HEK293 (cell line): ENCODE measurements around the gene LY6G5C.
A peak's percentile ranks its signal among the peaks of the same experiment; 100 is the strongest.

Source experiments
- CTCF ChIA-PET: fragments of 350-600 bp; formaldehyde crosslinking; extraction: SDS; loops from one replicate; lab custom pipeline; 2021; ENCODE audit warnings: antibody characterized with exemption; lab: Yijun Ruan, JAX
- POLR2A ChIA-PET: fragments of 300-600 bp; formaldehyde crosslinking; extraction: SDS; loops from one replicate; lab custom pipeline; 2020; ENCODE audit warnings: antibody characterized with exemption, inconsistent platforms; lab: Yijun Ruan, JAX
- H3K27ac ChIP-seq: fragments of 200-500 bp; sonication (Bioruptor generic); 2 replicates; pipeline ENCODE4 v1.5.1; 2014; ENCODE audit warnings: low read depth, low read length, control low read depth, inconsistent platforms; ENCODE audit errors: extremely low read depth
- H3K36me3 ChIP-seq, 2 experiments: fragments of 200-500 bp in 1 of 2; sonication (Bioruptor generic) in 1 of 2; 1 replicate in 1 of 2; 2 replicates in 1 of 2; pipeline ENCODE4 v1.5.1; 2014 to 2017; ENCODE audit warnings: inconsistent platforms in 2 of 2, low read length in 2 of 2; ENCODE audit not compliant: control insufficient read depth in 2 of 2, insufficient read depth in 1 of 2
- H3K4me1 ChIP-seq: fragments of 200-500 bp; sonication (Bioruptor generic); 2 replicates; pipeline ENCODE4 v1.5.1; 2014; ENCODE audit warnings: mild to moderate bottlenecking, low read length, inconsistent platforms; ENCODE audit not compliant: control insufficient read depth, insufficient read depth
- H3K4me3 ChIP-seq: 2 replicates; pipeline ENCODE4 v1.5.1; 2011; ENCODE audit warnings: low read depth, mild to moderate bottlenecking, control low read depth, low read length, moderate library complexity
- H3K9me3 ChIP-seq: fragments of 200-500 bp; sonication (Bioruptor generic); 2 replicates; pipeline ENCODE4 v1.5.1; 2014; ENCODE audit warnings: low read depth, low read length, inconsistent platforms; ENCODE audit not compliant: control insufficient read depth, insufficient read depth
- ATF2 ChIP-seq: fragments of 450-650 bp; formaldehyde crosslinking; IDR thresholded peaks from 2 replicates; pipeline ENCODE4 v1.5.1; 2016; ENCODE audit warnings: missing biosample characterization, missing genetic modification characterization, low read depth
- CTCF ChIP-seq: fragments of 450-650 bp; formaldehyde crosslinking; IDR thresholded peaks from 2 replicates; pipeline ENCODE4 v1.5.1; 2016; ENCODE audit warnings: missing biosample characterization, missing genetic modification characterization
- GFI1B ChIP-seq: fragments of 450-650 bp; formaldehyde crosslinking; IDR thresholded peaks from 2 replicates; pipeline ENCODE4 v1.5.1; 2016; ENCODE audit warnings: missing biosample characterization, missing genetic modification characterization
- IKZF3 ChIP-seq: fragments of 450-650 bp; IDR thresholded peaks from 2 replicates; pipeline ENCODE4 v1.5.0; 2018; ENCODE audit warnings: missing biosample characterization, mild to moderate bottlenecking, missing genetic modification characterization, moderate library complexity
- KLF7 ChIP-seq: fragments of 450-650 bp; formaldehyde crosslinking; IDR thresholded peaks from 2 replicates; pipeline ENCODE4 v1.5.1; 2016; ENCODE audit warnings: missing biosample characterization, missing genetic modification characterization, borderline replicate concordance
- OSR2 ChIP-seq: fragments of 450-650 bp; formaldehyde crosslinking; IDR thresholded peaks from 2 replicates; pipeline ENCODE4 v1.5.1; 2016; ENCODE audit warnings: missing biosample characterization, missing genetic modification characterization
- REST ChIP-seq: fragments of 450-650 bp; formaldehyde crosslinking; IDR thresholded peaks from 2 replicates; pipeline ENCODE4 v1.5.1; 2016; ENCODE audit warnings: missing biosample characterization, missing genetic modification characterization
- ZBTB7A ChIP-seq: fragments of 450-650 bp; formaldehyde crosslinking; IDR thresholded peaks from 2 replicates; pipeline ENCODE4 v1.5.1; 2016; ENCODE audit warnings: low read depth, missing biosample characterization, missing genetic modification characterization
- ZBTB8A ChIP-seq: fragments of 450-650 bp; formaldehyde crosslinking; IDR thresholded peaks from 2 replicates; pipeline ENCODE4 v1.5.1; 2016; ENCODE audit warnings: missing biosample characterization, missing genetic modification characterization
- ZNF157 ChIP-seq: fragments of 450-650 bp; formaldehyde crosslinking; IDR thresholded peaks from 2 replicates; pipeline ENCODE4 v1.5.1; 2016; ENCODE audit warnings: missing biosample characterization, missing genetic modification characterization
- ZNF24 ChIP-seq: fragments of 450-650 bp; formaldehyde crosslinking; IDR thresholded peaks from 2 replicates; pipeline ENCODE4 v1.5.1; 2016; ENCODE audit warnings: missing biosample characterization, missing genetic modification characterization
- ZNF311 ChIP-seq: fragments of 450-650 bp; formaldehyde crosslinking; IDR thresholded peaks from 2 replicates; pipeline ENCODE4 v1.5.1; 2017; ENCODE audit warnings: missing biosample characterization, missing genetic modification characterization, borderline replicate concordance
- ZNF488 ChIP-seq: fragments of 450-650 bp; formaldehyde crosslinking; IDR thresholded peaks from 2 replicates; pipeline ENCODE4 v1.5.1; 2016; ENCODE audit warnings: missing biosample characterization, missing genetic modification characterization
- ZNF558 ChIP-seq: fragments of 450-650 bp; formaldehyde crosslinking; IDR thresholded peaks from 2 replicates; pipeline ENCODE4 v1.5.1; 2016; ENCODE audit warnings: missing biosample characterization, missing genetic modification characterization
- ZNF560 ChIP-seq: fragments of 450-650 bp; formaldehyde crosslinking; IDR thresholded peaks from 2 replicates; pipeline ENCODE4 v1.5.1; 2017; ENCODE audit warnings: missing biosample characterization, missing genetic modification characterization, borderline replicate concordance
- ZNF610 ChIP-seq: fragments of 450-650 bp; formaldehyde crosslinking; IDR thresholded peaks from 2 replicates; pipeline ENCODE4 v1.5.1; 2016; ENCODE audit warnings: missing biosample characterization, missing genetic modification characterization, borderline replicate concordance
- ZNF623 ChIP-seq: fragments of 450-650 bp; formaldehyde crosslinking; IDR thresholded peaks from 2 replicates; pipeline ENCODE4 v1.5.1; 2016; ENCODE audit warnings: missing biosample characterization, missing genetic modification characterization
- ZNF624 ChIP-seq: fragments of 450-650 bp; formaldehyde crosslinking; IDR thresholded peaks from 2 replicates; pipeline ENCODE4 v1.5.1; 2017; ENCODE audit warnings: missing biosample characterization, missing genetic modification characterization
- ZNF626 ChIP-seq: fragments of 450-650 bp; sonication (Bioruptor Pico); formaldehyde crosslinking; IDR thresholded peaks from 2 replicates; pipeline ENCODE4 v1.5.1; 2018; ENCODE audit warnings: missing biosample characterization, missing genetic modification characterization, inconsistent platforms
- ZNF785 ChIP-seq: fragments of 450-650 bp; formaldehyde crosslinking; IDR thresholded peaks from 2 replicates; pipeline ENCODE4 v1.5.1; 2016; ENCODE audit warnings: missing biosample characterization, missing genetic modification characterization
- ZNF792 ChIP-seq: fragments of 450-650 bp; formaldehyde crosslinking; IDR thresholded peaks from 2 replicates; pipeline ENCODE4 v1.5.1; 2016; ENCODE audit warnings: missing biosample characterization, missing genetic modification characterization
- ZSCAN18 ChIP-seq: fragments of 450-650 bp; formaldehyde crosslinking; IDR thresholded peaks from 2 replicates; pipeline ENCODE4 v1.5.1; 2016; ENCODE audit warnings: missing biosample characterization, missing genetic modification characterization
- ZSCAN4 ChIP-seq: fragments of 450-650 bp; formaldehyde crosslinking; IDR thresholded peaks from 2 replicates; pipeline ENCODE4 v1.5.1; 2017; ENCODE audit warnings: missing biosample characterization, missing genetic modification characterization

Gene LY6G5C

GRCh38 chr6:31661262-31662123, 19.4 kb downstream of the LY6G5C start (continued):
- TF ChIP-seq ZNF24 (tag by site-specific recombination): no peak
- no peak for TF ChIP-seq ZNF560 (tag by site-specific recombination)
- no peak for TF ChIP-seq IKZF3 (tag by site-specific recombination)
- TF ChIP-seq OSR2 (tag by site-specific recombination): 0 out of 2 replicates have a peak, but pooled peaks have one; percentile 20

- CTCF ChIA-PET: interaction anchor here (0.5 to 1.5 kb wide), 10 partner anchors 9 to 595 kb away, joined by 3 to 16 read pairs (median 4); partner anchors contain the start of gene BAG6
- TF ChIP-seq ZBTB7A (tag by site-specific recombination): no peak
- TF ChIP-seq ZNF785: no peak
- no peak for TF ChIP-seq CTCF (tag by site-specific recombination)
- TF ChIP-seq GFI1B (tag by site-specific recombination): no peak
- no peak for TF ChIP-seq ATF2 (tag by site-specific recombination)
- TF ChIP-seq REST (tag by site-specific recombination): 0 out of 2 replicates have a peak, but pooled peaks have one; percentile 31
- peak; percentile 84 for TF ChIP-seq ZBTB8A (tag by site-specific recombination)
- no peak for TF ChIP-seq ZNF488
- no peak for TF ChIP-seq ZNF624
- no peak for TF ChIP-seq ZNF626
- TF ChIP-seq ZSCAN4 (tag by site-specific recombination): no peak
- TF ChIP-seq ZNF623 (tag by site-specific recombination): no peak; the same call in 1 of the 2 replicates
- no peak for TF ChIP-seq ZNF792 (tag by site-specific recombination)
- TF ChIP-seq ZSCAN18 (tag by site-specific recombination): no peak
- no peak for TF ChIP-seq ZNF311 (tag by site-specific recombination)
- no peak for TF ChIP-seq ZNF610
- no peak for TF ChIP-seq KLF7
- no peak for TF ChIP-seq ZNF558 (tag by site-specific recombination)
- no peak for TF ChIP-seq ZNF157
These were observed 20.2 kb downstream of the LY6G5C start, which contains the start of gene C6orf47 for GRCh38 chr6:31660381-31661261. Gene C6orf47 (minus strand): TSS chr6:31660778. CDS start chr6:31659947, 831 bp downstream.

More at GRCh38 chr6:31660381-31661261, 20.2 kb downstream of the LY6G5C start, which contains the start of gene C6orf47:
- Histone ChIP-seq H3K4me1 (peaks cover 6% of the 10 kb centered on the region; the same call in 1 of the 2 replicates), H3K27ac (peak within 1 kb of the TSS; percentile 73), H3K4me3 (peak within 1 kb of the TSS; percentile 67), H3K9me3 (no peaks in the 10 kb centered on the region), H3K36me3 (peaks cover 0 to 51% of the 10 kb centered on the region in 2 experiments; a peak in 2 of 3 replicates)
- POLR2A ChIA-PET: interaction anchor here (0.6 to 7.4 kb wide), 39 partner anchors 8 to 1311 kb away, joined by 3 to 180 read pairs (median 5); partner anchors contain the start of genes ABHD16A, APOM, ATP6V1G2 and BAG6
